Measurements from ENCODE around the gene IRF5.

DNA sequence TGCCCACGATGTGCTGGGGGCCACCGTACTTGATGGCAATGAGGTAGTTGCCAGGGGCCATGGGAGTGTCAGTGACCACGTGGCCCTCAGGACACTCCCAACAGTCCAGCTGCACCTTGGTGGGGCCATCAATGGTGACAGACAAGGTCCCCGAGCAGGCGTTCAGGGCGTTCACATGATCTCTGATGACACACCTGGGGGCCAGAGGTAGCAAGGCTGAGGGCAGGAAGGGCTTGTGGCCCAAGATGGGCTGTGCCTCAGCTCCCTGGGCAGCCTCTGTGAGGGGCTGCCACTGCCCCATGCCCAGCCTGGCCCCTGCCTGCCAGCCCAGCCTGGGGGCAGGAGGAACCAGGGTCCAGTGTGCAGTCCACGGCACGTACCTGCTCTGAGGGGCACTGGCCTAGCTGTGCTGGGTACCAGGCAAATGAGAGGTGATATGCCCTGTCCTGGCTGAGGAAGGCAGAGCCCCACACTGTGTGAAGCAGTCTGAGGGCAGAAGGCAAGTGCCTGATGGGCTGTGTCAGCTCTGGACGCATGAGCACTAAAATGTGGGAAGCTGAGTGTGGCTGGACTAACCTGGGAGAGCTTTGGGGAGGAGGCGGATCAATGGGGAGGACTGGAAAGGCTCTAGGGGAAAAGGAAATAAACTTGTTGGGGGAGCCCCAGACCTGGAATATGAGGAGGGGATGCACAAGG, 23.7 kb upstream of the IRF5 start:
- TF ChIP-seq CTCF (IDR thresholded peaks at IDR 0.05; ENCODE audit: low read depth, low read length, poor library complexity, severe bottlenecking) (no peak), EZH2phosphoT487 (IDR thresholded peaks at IDR 0.05; ENCODE audit: borderline replicate concordance, low read length) (no peak)
